ENCODE measurements around the gene FGF12. TPM values are rescaled to one million over a fixed set of nuclear protein-coding genes. Genes with fewer than 3 reads are reported as not detected.

FGF12 gene
- total RNA-seq, 1 experiment from 2014 or later = 9.7 TPM

DNA sequence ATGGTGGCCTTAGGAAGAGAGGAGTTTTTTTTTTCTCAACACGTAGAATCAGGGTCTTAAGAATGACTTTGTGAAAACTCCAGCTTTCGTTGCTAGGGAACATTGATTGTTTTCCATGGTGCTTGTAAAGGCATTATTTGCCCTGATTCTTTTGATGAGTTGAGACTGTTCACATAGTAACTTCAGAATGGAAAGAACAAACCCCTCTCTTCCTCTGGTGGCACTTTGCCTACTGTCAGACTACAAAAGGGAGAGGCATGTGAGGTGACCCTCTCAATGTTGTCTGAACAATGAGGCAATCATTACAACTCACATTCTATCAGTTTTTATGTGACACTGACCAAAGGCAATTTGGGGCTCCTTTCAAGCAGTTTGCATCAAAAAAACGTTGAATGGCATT is 477.8 kb downstream of the FGF12 start:
- Mint-ChIP-seq H3K4me1 (ENCODE audit: low read depth, unreplicated experiment) (no peaks in the 10 kb centered on the region), H3K9me3 (ENCODE audit: low read depth, unreplicated experiment) (no peaks in the 10 kb centered on the region), H3K4me3 (ENCODE audit: low read depth, unreplicated experiment) (no peak overlapping the region), H3K36me3 (ENCODE audit: insufficient read depth, unreplicated experiment) (no peaks in the 10 kb centered on the region), H3K27ac (ENCODE audit: unreplicated experiment) (no peak overlapping the region), H3K27me3 (ENCODE audit: unreplicated experiment) (no peaks in the 10 kb centered on the region)
- intact Hi-C loops (cut with micrococcal nuclease; ENCODE audit: unreplicated experiment) = no loop called here
- CTCF ChIA-PET = no interaction called here
- BruUV-seq (replicated peaks) = no TSS peak
- no peak for TF ChIP-seq CTCF (IDR thresholded peaks at IDR 0.05; ENCODE audit: unreplicated experiment)
- no peak for DNase-seq

DNA sequence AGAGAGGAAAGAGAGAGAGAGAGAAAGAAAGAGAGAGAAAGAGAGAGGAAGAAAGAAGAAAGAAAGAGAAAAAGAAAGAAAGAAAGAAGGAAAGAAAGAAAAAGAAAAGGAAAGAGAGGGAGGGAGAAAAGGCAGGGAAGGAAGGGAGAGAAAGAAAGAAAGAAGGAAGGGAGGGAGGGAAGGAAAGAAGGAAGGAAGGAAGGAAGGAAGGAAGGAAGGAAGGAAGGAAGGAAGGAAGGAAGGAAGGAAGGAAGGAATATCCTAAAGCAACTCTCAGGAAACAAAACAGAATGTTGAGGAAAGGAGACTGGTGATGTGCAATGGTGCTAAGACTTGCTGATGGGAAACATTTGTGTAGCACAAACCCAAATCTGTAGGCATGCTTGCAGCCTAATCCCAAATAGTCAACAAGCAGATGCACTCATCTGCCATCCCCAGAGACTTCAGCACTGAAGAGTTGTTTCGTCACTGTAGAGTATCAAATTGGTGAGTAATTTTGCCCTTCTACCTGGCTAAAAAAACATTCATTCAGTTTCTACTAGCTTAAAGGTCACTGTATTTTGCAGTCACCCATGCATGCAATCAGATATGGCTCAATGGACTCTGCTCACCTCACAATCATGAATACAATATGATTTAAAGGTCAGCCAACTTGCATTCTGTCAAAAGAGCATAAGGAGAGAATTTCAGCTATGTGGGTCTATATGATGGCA is 480.3 kb downstream of the FGF12 start:
- no peaks in the 10 kb centered on the region for H3K4me1 Mint-ChIP-seq (ENCODE audit: low read depth, unreplicated experiment)
- no peaks in the 10 kb centered on the region for H3K36me3 Mint-ChIP-seq (ENCODE audit: insufficient read depth, unreplicated experiment)
- H3K27me3 Mint-ChIP-seq (ENCODE audit: unreplicated experiment) = no peaks in the 10 kb centered on the region
- BruUV-seq (replicated peaks) = no TSS peak
- no peak overlapping the region for H3K4me3 Mint-ChIP-seq (ENCODE audit: low read depth, unreplicated experiment)
- H3K9me3 Mint-ChIP-seq (ENCODE audit: low read depth, unreplicated experiment) = no peaks in the 10 kb centered on the region
- CTCF ChIA-PET = interaction anchor here (1.1 kb wide), 1 partner anchor 176 kb away, joined by 3 read pairs; no protein-coding TSS in a partner anchor
- intact Hi-C loops (cut with micrococcal nuclease; ENCODE audit: unreplicated experiment) = no loop called here
- TF ChIP-seq CTCF (IDR thresholded peaks at IDR 0.05; ENCODE audit: unreplicated experiment) = no peak
- H3K27ac Mint-ChIP-seq (ENCODE audit: unreplicated experiment) = no peak overlapping the region
- no peak for DNase-seq

GRCh38 chr3:192244591-192244990 is 482.8 kb downstream of the FGF12 start:
- TF ChIP-seq CTCF (IDR thresholded peaks at IDR 0.05; ENCODE audit: unreplicated experiment) = no peak
- no peak for DNase-seq
- CTCF ChIA-PET = interaction anchor here (0.6 kb wide), 1 partner anchor 240 kb away, joined by 4 read pairs; no protein-coding TSS in a partner anchor
- Mint-ChIP-seq H3K27me3 (ENCODE audit: unreplicated experiment) (no peaks in the 10 kb centered on the region), H3K4me1 (ENCODE audit: low read depth, unreplicated experiment) (no peaks in the 10 kb centered on the region), H3K27ac (ENCODE audit: unreplicated experiment) (no peak overlapping the region), H3K36me3 (ENCODE audit: insufficient read depth, unreplicated experiment) (no peaks in the 10 kb centered on the region), H3K9me3 (ENCODE audit: low read depth, unreplicated experiment) (no peaks in the 10 kb centered on the region), H3K4me3 (ENCODE audit: low read depth, unreplicated experiment) (no peak overlapping the region)
- intact Hi-C loops (cut with micrococcal nuclease; ENCODE audit: unreplicated experiment) = no loop called here
- no TSS peak for BruUV-seq (replicated peaks)

DNA sequence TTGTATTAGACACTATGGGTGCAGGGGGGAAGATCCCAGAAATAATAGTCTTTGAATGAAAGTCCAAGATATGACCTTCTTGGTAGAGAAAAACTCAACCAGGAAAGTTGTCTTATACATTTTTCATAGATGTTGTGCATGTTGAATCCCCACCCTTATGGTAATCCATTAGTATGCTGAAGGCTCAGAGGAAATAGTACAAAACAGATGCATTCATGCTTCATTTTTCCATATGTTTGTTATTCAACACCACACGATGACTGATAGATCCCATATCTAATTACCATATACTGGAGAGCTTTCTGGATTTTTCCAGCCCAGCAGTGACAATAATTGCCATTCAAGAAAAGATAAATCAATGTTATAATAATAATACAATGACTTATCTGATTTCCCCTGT is 487.4 kb downstream of the FGF12 start:
- no peak for TF ChIP-seq CTCF (IDR thresholded peaks at IDR 0.05; ENCODE audit: unreplicated experiment)
- DNase-seq = no peak
- no peaks in the 10 kb centered on the region for H3K4me1 Mint-ChIP-seq (ENCODE audit: low read depth, unreplicated experiment)
- no peaks in the 10 kb centered on the region for H3K36me3 Mint-ChIP-seq (ENCODE audit: insufficient read depth, unreplicated experiment)
- intact Hi-C loops (cut with micrococcal nuclease; ENCODE audit: unreplicated experiment) = no loop called here
- no peaks in the 10 kb centered on the region for H3K9me3 Mint-ChIP-seq (ENCODE audit: low read depth, unreplicated experiment)
- H3K27ac Mint-ChIP-seq (ENCODE audit: unreplicated experiment) = no peak overlapping the region
- no peak overlapping the region for H3K4me3 Mint-ChIP-seq (ENCODE audit: low read depth, unreplicated experiment)
- H3K27me3 Mint-ChIP-seq (ENCODE audit: unreplicated experiment) = no peaks in the 10 kb centered on the region
- BruUV-seq (replicated peaks) = no TSS peak
- CTCF ChIA-PET = no interaction called here

Data from Calu3 (cell line).